DOHH2 (cell line): ENCODE data around the gene ABLIM2.

Source experiments
- H3F3A ChIP-seq: fragments of 200-600 bp; sonication (generic), shearing (Covaris generic); 2 replicates; pipeline ENCODE4 v1.6.0; 2016; ENCODE audit warnings: antibody characterized with exemption, mild to moderate bottlenecking; ENCODE audit not compliant: control insufficient read depth, insufficient read depth
- H3K27ac ChIP-seq: fragments of 200-600 bp; sonication (generic); 2 replicates; pipeline ENCODE4 v1.5.1; 2014; ENCODE audit warnings: low read depth, mild to moderate bottlenecking, low read length, moderate library complexity
- H3K27me3 ChIP-seq: fragments of 200-600 bp; sonication (generic); 2 replicates; pipeline ENCODE4 v1.6.1; 2014; ENCODE audit warnings: mild to moderate bottlenecking, low read length, mixed read lengths; ENCODE audit not compliant: control insufficient read depth
- H3K36me3 ChIP-seq: fragments of 200-600 bp; sonication (generic); 2 replicates; pipeline ENCODE4 v1.6.1; 2014; ENCODE audit warnings: mild to moderate bottlenecking, low read length, moderate library complexity, mixed read lengths; ENCODE audit not compliant: control insufficient read depth
- H3K4me1 ChIP-seq: fragments of 200-600 bp; sonication (generic); 2 replicates; pipeline ENCODE4 v1.6.1; 2014; ENCODE audit warnings: mild to moderate bottlenecking, low read length, mixed read lengths; ENCODE audit not compliant: control insufficient read depth
- H3K4me2 ChIP-seq: fragments of 200-600 bp; sonication (generic); 2 replicates; pipeline ENCODE4 v1.6.0; 2014; ENCODE audit warnings: mild to moderate bottlenecking, low read length, moderate library complexity
- H3K4me3 ChIP-seq: fragments of 200-600 bp; sonication (generic); 2 replicates; pipeline ENCODE4 v1.5.1; 2014; ENCODE audit warnings: mild to moderate bottlenecking, low read length, mixed read lengths
- H3K79me2 ChIP-seq: fragments of 200-600 bp; sonication (generic); 2 replicates; pipeline ENCODE4 v1.6.1; 2014; ENCODE audit warnings: mild to moderate bottlenecking, low read length, mixed read lengths; ENCODE audit not compliant: control insufficient read depth
- H3K9me2 ChIP-seq: fragments of 200-600 bp; sonication (generic); replicated peaks from 2 replicates; pipeline ENCODE4 v1.6.1; 2014; ENCODE audit warnings: mild to moderate bottlenecking, low read length, mixed read lengths; ENCODE audit not compliant: control insufficient read depth
- H3K9me3 ChIP-seq: fragments of 200-600 bp; sonication (generic); 2 replicates; pipeline ENCODE4 v1.6.1; 2014; ENCODE audit warnings: antibody characterized with exemption, low read length, mixed read lengths; ENCODE audit not compliant: control insufficient read depth, insufficient read depth
- H4K20me1 ChIP-seq: fragments of 200-600 bp; sonication (generic); 2 replicates; pipeline ENCODE4 v1.6.0; 2014; ENCODE audit warnings: low read depth, mild to moderate bottlenecking, antibody characterized with exemption, low read length, moderate library complexity; ENCODE audit not compliant: control insufficient read depth, insufficient read depth
- EZH2phosphoT487 ChIP-seq: fragments of 200-600 bp; sonication (generic); IDR thresholded peaks from 2 replicates; pipeline ENCODE4 v1.6.1; 2017; ENCODE audit warnings: borderline replicate concordance, mild to moderate bottlenecking, antibody characterized with exemption, low read length, moderate library complexity, mixed read lengths
- TF ChIP-seq, protein P1 (sequence below): fragments of 200-600 bp; sonication (generic); IDR thresholded peaks from one replicate; pipeline ENCODE4 v1.5.1; 2014; ENCODE audit warnings: antibody characterized with exemption, mild to moderate bottlenecking, low read depth, low read length; ENCODE audit not compliant: poor library complexity, severe bottlenecking

Gene ABLIM2

DNA sequence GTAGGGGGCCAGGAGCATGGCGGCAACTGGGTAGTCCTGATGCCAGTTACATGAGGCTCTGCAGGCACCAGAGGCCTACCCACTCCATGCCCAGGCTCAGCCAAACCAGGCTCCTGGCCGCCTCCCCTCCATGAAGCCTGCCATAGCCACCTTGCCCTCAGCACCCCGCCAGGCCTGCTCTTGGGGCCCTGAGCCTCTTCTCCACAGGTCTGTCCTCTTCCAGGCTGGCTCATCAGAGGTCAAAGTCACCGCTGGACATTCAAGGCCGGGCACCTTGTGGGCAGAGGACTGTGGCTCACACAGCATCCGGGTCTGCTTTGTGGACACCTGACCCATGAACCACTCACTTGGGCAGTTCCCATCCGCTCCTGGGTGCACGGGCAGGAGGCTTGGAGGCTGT lies 158.9 kb downstream of the ABLIM2 start:
- Histone ChIP-seq H3K4me2 (no peak overlapping the region), H3K4me1 (no peaks in the 10 kb centered on the region), H3K27ac (no peak overlapping the region), H3F3A (no peaks in the 10 kb centered on the region), H3K79me2 (no peaks in the 10 kb centered on the region), H3K36me3 (no peaks in the 10 kb centered on the region), H3K9me3 (no peaks in the 10 kb centered on the region), H3K27me3 (no peaks in the 10 kb centered on the region), H4K20me1 (no peaks in the 10 kb centered on the region), H3K9me2 (no peaks in the 10 kb centered on the region), H3K4me3 (no peak overlapping the region)
- TF ChIP-seq, protein P1, sequence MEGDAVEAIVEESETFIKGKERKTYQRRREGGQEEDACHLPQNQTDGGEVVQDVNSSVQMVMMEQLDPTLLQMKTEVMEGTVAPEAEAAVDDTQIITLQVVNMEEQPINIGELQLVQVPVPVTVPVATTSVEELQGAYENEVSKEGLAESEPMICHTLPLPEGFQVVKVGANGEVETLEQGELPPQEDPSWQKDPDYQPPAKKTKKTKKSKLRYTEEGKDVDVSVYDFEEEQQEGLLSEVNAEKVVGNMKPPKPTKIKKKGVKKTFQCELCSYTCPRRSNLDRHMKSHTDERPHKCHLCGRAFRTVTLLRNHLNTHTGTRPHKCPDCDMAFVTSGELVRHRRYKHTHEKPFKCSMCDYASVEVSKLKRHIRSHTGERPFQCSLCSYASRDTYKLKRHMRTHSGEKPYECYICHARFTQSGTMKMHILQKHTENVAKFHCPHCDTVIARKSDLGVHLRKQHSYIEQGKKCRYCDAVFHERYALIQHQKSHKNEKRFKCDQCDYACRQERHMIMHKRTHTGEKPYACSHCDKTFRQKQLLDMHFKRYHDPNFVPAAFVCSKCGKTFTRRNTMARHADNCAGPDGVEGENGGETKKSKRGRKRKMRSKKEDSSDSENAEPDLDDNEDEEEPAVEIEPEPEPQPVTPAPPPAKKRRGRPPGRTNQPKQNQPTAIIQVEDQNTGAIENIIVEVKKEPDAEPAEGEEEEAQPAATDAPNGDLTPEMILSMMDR = no peak
- TF ChIP-seq EZH2phosphoT487 = no peak

DNA sequence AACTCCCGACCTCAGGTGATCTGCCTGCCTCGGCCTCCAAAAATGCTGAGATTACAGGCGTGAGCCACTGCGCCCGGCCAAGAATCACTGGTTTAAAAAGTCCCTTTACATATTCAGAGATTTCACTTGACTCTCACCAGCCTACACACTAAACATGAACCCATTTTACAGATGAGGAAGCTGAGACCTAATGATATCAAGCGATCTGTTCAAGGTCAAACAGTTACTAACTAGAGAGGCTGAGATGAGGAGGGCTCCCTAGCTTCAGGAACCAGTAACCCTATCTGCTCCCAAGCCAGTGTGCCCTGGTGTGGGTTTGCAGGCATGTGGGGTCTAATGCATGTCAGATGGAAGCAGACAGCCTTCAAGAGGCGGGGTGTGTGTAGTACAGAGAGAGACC lies 159.3 kb downstream of the ABLIM2 start:
- no peak overlapping the region for H3K4me2 ChIP-seq
- H3K4me3 ChIP-seq = no peak overlapping the region
- H3K9me3 ChIP-seq = no peaks in the 10 kb centered on the region
- H3K27me3 ChIP-seq = no peaks in the 10 kb centered on the region
- H3K9me2 ChIP-seq = no peaks in the 10 kb centered on the region
- no peaks in the 10 kb centered on the region for H3K36me3 ChIP-seq
- no peaks in the 10 kb centered on the region for H3F3A ChIP-seq
- TF ChIP-seq, protein P1 = no peak
- H3K4me1 ChIP-seq = no peaks in the 10 kb centered on the region
- no peak overlapping the region for H3K27ac ChIP-seq
- H3K79me2 ChIP-seq = no peaks in the 10 kb centered on the region
- H4K20me1 ChIP-seq = no peaks in the 10 kb centered on the region

DNA sequence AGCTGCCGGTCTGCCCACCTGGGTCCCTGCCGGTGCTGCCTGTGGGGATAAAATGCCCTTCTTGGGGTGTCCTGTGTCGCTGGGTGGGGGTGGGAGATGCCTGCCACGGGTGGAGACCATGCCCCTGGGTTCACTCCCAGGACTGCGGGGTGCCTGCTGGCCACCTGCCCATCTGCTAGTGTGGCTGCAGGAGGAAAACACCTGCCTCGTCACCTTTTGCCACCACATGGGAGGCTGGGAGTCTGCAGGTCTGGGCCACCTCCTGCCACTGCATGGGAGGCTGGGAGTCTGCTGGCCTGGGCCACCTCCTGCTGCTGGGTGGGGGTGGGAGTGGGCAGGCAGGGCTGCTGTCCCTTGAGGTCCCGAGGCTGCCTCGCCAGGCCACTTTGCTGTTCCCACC lies 160.2 kb downstream of the ABLIM2 start:
- H3K27me3 ChIP-seq = no peaks in the 10 kb centered on the region
- no peak overlapping the region for H3K4me3 ChIP-seq
- H3K36me3 ChIP-seq = no peaks in the 10 kb centered on the region
- no peaks in the 10 kb centered on the region for H3F3A ChIP-seq
- no peak overlapping the region for H3K27ac ChIP-seq
- H3K9me2 ChIP-seq = no peaks in the 10 kb centered on the region
- H3K9me3 ChIP-seq = no peaks in the 10 kb centered on the region
- no peak overlapping the region for H3K4me2 ChIP-seq
- no peaks in the 10 kb centered on the region for H4K20me1 ChIP-seq
- no peaks in the 10 kb centered on the region for H3K4me1 ChIP-seq
- H3K79me2 ChIP-seq = no peaks in the 10 kb centered on the region
- TF ChIP-seq EZH2phosphoT487 = no peak
- TF ChIP-seq, protein P1 = no peak

DNA sequence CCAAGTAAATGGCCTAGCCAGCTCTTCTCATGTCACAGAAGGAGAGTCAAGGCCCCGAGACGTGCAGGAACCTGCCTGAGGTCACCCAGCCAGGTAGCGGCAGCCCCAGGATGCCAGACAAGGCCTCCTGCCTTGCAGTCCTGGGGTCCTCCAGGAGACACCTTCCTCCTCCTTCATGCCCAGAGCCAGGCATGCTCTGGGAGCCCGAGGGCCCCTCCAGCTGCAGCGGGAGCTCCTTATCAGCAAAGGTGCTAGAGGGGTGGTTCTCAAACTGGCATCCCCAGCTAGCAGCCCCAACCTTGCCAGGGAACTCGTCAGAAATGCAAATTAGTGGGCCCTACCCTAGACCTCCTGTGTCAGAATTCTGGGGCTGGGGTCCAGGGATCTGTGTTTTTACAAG lies 162.7 kb downstream of the ABLIM2 start:
- TF ChIP-seq EZH2phosphoT487 = no peak
- TF ChIP-seq, protein P1 = no peak
- Histone ChIP-seq H3F3A (no peaks in the 10 kb centered on the region), H3K9me2 (no peaks in the 10 kb centered on the region), H3K36me3 (no peaks in the 10 kb centered on the region), H3K27ac (no peak overlapping the region), H3K9me3 (no peaks in the 10 kb centered on the region), H3K79me2 (no peaks in the 10 kb centered on the region), H3K4me3 (no peak overlapping the region), H3K4me1 (no peaks in the 10 kb centered on the region), H3K4me2 (no peak overlapping the region), H3K27me3 (no peaks in the 10 kb centered on the region), H4K20me1 (no peaks in the 10 kb centered on the region)
